ENCODE measurements around the gene TRPM1.

Gene TRPM1

GRCh38 chr15:31081588-31082250 is 19.8 kb downstream of the TRPM1 start:
- no peak for DNase-seq

- no peak for DNase-seq
These were observed 20.5 kb downstream of the TRPM1 start for GRCh38 chr15:31081056-31081455.

- DNase-seq: no peak
These were observed 20.9 kb downstream of the TRPM1 start for GRCh38 chr15:31080591-31081014.

GRCh38 chr15:31079519-31079918 is 22.0 kb downstream of the TRPM1 start:
- DNase-seq: no peak

DNA sequence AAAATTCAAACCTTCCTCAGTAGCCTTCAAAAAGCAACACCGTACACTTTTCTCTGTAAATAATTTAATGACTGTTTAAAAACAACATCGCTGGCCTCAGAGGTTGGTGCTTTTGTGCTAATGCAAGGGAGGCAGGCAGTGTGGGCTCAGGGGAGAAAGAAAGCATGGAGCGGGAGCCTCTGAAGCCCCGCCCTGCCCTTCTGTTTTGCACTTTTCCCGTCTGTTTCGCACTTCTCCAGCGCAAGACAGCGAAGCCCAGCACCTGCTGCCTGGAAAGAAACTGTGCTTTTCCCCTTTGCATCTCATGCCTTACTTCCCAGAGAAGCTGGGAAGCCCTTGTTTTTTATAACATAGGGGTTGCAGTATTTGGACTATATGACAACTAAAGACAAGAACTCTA is 23.1 kb downstream of the TRPM1 start:
- DNase-seq: no peak

DNA sequence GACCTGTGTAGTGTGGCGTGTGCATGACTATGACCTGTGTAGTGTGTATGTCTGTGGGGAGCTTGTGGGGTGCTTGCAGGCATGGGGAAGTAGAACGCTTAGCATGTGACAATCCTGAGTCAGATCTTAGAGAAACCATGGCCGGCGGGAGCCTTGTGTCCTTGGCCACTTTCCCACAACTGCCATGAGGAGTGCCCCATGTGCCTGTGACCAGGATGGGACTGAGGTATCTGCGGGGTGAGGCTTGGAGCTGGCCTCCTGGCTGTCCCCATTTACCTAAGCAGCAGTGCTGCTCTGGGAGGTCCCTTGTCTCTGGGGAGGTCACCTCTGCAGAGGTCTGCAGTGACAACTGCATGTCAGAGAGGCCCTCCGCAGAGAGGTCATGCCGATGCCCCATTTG is 23.6 kb downstream of the TRPM1 start:
- no peak for DNase-seq

- no peak for DNase-seq
These were observed 24.3 kb downstream of the TRPM1 start for GRCh38 chr15:31077181-31077580.

- DNase-seq: no peak
These were observed 27.2 kb downstream of the TRPM1 start for GRCh38 chr15:31074321-31074720.

- no peak for DNase-seq
These were observed 30.7 kb downstream of the TRPM1 start for GRCh38 chr15:31070867-31071266.

DNA sequence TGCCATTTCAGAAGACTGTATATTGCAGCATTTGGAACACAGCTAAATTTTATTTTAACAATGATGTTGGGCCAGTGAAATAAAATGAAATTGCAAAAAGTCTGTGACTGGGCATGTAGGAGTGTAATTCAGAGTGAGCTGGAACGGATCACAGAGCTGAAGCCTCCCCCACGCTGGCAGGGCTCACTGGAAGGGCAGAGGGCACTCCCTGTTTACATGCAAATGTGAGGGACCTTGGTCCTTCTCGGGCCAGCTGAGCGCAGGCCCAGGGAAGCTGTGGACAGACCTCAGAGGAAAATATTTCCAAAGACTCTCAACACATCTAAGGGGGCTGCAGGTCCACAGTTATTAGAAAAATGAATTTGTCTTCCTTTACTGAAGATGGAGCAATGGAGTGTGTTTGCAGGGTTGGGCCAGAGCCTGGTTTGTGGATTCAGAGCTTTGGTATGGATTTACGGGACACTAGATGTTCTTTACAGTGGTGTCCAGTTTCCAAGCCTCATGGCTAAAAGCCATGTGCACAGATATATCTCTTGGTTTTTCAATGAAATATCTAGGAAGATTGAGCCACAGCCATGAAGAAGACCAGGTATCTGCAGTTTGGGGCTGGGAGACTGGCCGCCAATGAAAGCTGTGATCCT is 32.0 kb downstream of the TRPM1 start:
- no peak for DNase-seq

DNA sequence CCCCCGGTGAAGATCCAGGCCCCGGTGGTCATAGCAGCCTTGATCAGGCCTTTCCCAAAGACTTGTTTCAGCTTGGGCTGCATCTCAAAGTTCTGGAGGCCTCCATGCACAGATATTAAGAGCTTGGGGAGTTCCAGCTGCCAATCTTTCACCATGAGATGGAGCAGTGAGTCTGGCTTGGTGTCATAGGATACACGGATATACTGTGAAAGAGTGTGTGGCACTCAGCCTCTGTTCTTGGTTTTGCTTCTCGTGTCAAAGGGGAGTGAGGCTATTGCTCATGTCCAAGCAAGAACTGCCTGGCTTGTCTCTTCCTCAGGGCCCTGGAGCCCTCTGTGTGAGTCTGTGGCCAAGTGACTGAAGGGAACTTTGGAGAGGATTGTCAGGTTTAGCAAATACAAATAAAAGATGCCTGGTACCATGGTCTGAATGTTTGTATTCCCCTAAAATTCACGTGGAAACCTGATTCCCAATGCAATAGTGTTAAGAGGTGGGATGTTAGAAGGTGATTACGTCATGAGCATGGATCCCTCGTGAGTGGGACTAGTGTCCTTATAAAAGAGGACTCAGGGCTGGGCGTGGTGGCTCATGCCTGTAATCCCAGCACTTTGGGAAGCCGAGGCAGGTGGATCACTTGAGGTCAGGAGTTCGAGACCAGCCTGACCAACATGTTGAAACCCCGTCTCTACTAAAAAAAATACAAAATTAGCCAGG is 33.5 kb downstream of the TRPM1 start:
- no peak for DNase-seq

- DNase-seq: no peak
These were observed 35.7 kb downstream of the TRPM1 start for GRCh38 chr15:31065824-31066223.

- no peak for DNase-seq
These were observed 38.6 kb downstream of the TRPM1 start for GRCh38 chr15:31062911-31063310.

DNA sequence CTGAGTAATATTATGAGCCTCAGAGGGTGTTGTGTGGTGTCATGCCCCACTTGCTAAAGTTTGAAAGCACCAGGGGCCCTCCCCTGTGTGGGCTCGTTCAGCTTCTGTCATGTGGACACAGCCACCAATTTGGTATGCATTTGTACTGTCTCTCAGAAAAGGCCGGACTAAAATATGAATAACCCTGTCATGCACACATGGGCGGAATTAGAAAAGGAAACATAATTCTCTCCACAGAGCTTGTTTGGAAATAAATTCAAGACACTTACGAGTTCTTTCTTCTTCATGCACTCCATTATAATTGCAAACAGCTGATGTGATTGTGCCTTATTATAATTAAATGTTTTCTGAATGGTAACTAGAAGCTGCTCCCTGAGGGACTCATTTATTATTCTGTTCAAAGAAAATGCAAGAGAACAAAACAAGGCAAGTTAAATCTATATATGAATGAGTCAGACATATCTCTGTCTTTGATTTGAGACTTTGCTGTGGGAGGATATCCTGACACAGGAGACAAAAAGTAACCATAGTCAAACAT is 39.1 kb downstream of the TRPM1 start:
- DNase-seq: no peak

- DNase-seq: no peak
These were observed 40.9 kb downstream of the TRPM1 start for GRCh38 chr15:31060429-31061140.

- no peak for DNase-seq
These were observed 43.1 kb downstream of the TRPM1 start for GRCh38 chr15:31058236-31058962.

DNA sequence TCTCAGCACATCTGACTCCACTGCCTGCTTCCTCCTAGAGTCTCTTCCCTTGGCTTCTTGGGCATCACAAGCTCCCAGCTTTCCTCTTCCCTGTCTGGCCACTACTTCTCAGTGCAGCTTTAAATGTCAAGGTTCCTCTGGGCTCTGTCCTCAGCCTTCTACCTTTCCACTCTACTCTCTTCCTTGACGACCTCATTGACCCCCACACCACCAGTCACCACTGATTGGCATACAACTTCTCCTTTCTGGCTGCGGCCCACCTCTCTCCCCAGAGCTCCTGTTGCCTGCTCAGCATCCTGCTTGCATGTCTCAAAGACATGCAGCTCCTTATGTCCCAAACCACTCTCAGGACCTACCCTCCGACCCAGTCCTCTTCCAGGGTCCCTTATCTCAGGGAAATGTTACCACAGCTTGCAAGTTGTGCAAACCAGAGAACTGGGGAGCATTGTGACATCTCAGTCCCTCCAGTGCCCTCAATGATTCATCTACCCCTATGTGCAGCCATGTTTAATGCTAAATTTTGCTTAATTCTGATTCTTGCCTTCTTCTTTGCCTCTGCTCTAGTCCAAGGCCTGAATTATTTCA is 49.9 kb downstream of the TRPM1 start:
- no peak for DNase-seq

DNA sequence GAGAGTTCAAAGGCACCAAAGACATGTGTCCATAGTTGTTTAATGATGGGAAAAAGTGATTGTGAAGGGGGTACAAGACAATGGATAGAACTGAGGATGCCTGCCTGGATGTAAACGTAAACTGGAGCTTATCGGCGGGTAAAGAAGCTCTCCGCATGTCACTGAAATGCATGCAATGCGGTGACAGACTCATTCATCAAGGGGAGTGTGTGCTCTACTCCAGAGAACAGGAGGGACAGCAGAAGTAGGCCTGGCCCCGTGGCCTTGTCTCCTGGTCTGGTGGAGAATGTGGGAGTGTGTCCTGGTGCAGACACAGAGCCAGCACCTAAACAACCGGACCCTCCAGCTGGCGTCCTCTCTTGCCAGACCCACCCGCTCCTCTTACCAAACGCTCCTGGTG is 50.6 kb downstream of the TRPM1 start:
- DNase-seq: no peak

- DNase-seq: no peak
These were observed 51.6 kb downstream of the TRPM1 start for GRCh38 chr15:31049682-31050615.

DNA sequence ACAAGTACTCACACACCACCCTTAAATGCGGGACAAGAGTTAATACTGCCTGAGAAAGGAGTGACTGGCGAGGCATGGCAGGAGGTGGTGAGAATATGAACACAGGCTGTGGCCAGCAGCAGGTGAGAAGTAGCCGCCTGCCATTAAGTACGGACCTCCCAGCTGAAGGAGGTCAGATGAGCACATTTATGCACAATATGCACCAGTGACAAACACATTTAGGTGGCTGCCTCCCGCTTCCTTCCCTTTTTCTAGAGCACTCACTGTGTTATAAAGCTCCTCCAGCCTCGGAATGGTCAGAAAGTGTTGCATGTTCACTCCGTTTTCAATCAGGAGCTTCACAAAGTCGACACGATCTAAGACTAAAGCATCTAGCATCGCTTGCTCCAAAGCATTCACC is 52.4 kb downstream of the TRPM1 start:
- no peak for DNase-seq

GRCh38 chr15:31047437-31047836 is 54.1 kb downstream of the TRPM1 start:
- DNase-seq: no peak

Data from CD4-positive, alpha-beta T cell treated with Interleukin-4 for 4 hours (primary cell).